Measurements from ENCODE around the gene PCSK1. TPM values are rescaled to one million over a fixed set of nuclear protein-coding genes. Genes with fewer than 3 reads are reported as not detected.

Gene PCSK1
- total RNA-seq, 1 experiment from 2014 or later = not detected

Other genes with a start within 250 kb of the PCSK1 start
- gene CAST, start 229.1 kb upstream of the PCSK1 start, total RNA-seq (2014; rRNA removed; shearing (Covaris generic); ENCODE audit: low replicate concordance) = 54.8 and 63.5 TPM in 2 replicates